ENCODE results near the gene IL9R. TPM values are rescaled to one million over a fixed set of nuclear protein-coding genes. Genes with fewer than 3 reads are reported as not detected.

The IL9R gene
- total and polyA plus RNA-seq, 2 donors (not counting 1 experiment from before 2014, with no cell fraction given): 6.6 to 8.7 TPM

GRCh38 chrX:155995321-155995875 lies 2.1 kb upstream of the IL9R start:
- Histone ChIP-seq H3K79me2 (ENCODE audit: control insufficient read depth, insufficient read depth, low read length) (no peaks in the 10 kb centered on the region), H3K4me1 (ENCODE audit: control insufficient read depth in 2 of 2, insufficient read depth in 2 of 2, low read length in 2 of 2) (no peaks in the 10 kb centered on the region), H2AFZ (ENCODE audit: insufficient read depth, low read depth, low read length, poor library complexity, severe bottlenecking) (no peak overlapping the region), H3K4me2 (replicated peaks; ENCODE audit: low read depth, low read length, poor library complexity, severe bottlenecking) (no peak overlapping the region), H3K9me3 (ENCODE audit: control extremely low read depth in 1 of 3, control insufficient read depth in 2 of 3, insufficient read depth in 1 of 3, low read length in 2 of 3) (no peaks in the 10 kb centered on the region), H3K27ac (ENCODE audit: low read length in 2 of 2) (no peak overlapping the region), H4K20me1 (ENCODE audit: control insufficient read depth, insufficient read depth, low read length, poor library complexity, severe bottlenecking) (no peaks in the 10 kb centered on the region), H3K36me3 (replicated peaks in 1 of 2; ENCODE audit: control extremely low read depth in 1 of 2, control insufficient read depth in 1 of 2, extremely low read depth in 1 of 2, insufficient read depth in 2 of 2, low read length in 1 of 2) (no peaks in the 10 kb centered on the region), H3K9ac (ENCODE audit: low read length) (no peak overlapping the region), H3K27me3 (replicated peaks in 1 of 4; ENCODE audit: control extremely low read depth in 1 of 4, control insufficient read depth in 3 of 4, insufficient read depth in 4 of 4, low read length in 3 of 4) (no peaks in the 10 kb centered on the region), H3K4me3 (ENCODE audit: control extremely low read depth in 1 of 5, extremely low read depth in 1 of 5, insufficient read depth in 1 of 5, low read depth in 2 of 5, low read length in 4 of 5) (no peak overlapping the region)
- intact Hi-C loops (cut with micrococcal nuclease): no loop called here
- Mint-ChIP-seq H3K27ac (no peak overlapping the region), H3K9me3 (ENCODE audit: insufficient read depth) (peaks cover 3% of the 10 kb centered on the region), H3K4me1 (no peaks in the 10 kb centered on the region), H3K27me3 (no peaks in the 10 kb centered on the region), H3K4me3 (no peak overlapping the region)
- CTCF ChIA-PET: no interaction called here
- POLR2A ChIA-PET: no interaction called here
- TF ChIP-seq EZH2 (IDR thresholded peaks at IDR 0.05; ENCODE audit: borderline replicate concordance, insufficient read depth, low read depth, low read length, poor library complexity, severe bottlenecking) (no peak), CTCF (IDR thresholded peaks at IDR 0.05) (no peak)
- ATAC-seq (ENCODE audit: low read depth) (no peak), DNase-seq (no peak)

- Histone ChIP-seq H3K27me3 (replicated peaks in 1 of 4; ENCODE audit: control extremely low read depth in 1 of 4, control insufficient read depth in 3 of 4, insufficient read depth in 4 of 4, low read length in 3 of 4) (no peaks in the 10 kb centered on the region), H3K27ac (ENCODE audit: low read length in 2 of 2) (no peak overlapping the region), H4K20me1 (ENCODE audit: control insufficient read depth, insufficient read depth, low read length, poor library complexity, severe bottlenecking) (no peaks in the 10 kb centered on the region), H3K4me1 (ENCODE audit: control insufficient read depth in 2 of 2, insufficient read depth in 2 of 2, low read length in 2 of 2) (no peaks in the 10 kb centered on the region), H3K36me3 (replicated peaks in 1 of 2; ENCODE audit: control extremely low read depth in 1 of 2, control insufficient read depth in 1 of 2, extremely low read depth in 1 of 2, insufficient read depth in 2 of 2, low read length in 1 of 2) (no peaks in the 10 kb centered on the region), H3K4me2 (replicated peaks; ENCODE audit: low read depth, low read length, poor library complexity, severe bottlenecking) (no peak overlapping the region), H3K9ac (ENCODE audit: low read length) (no peak overlapping the region), H3K9me3 (ENCODE audit: control extremely low read depth in 1 of 3, control insufficient read depth in 2 of 3, insufficient read depth in 1 of 3, low read length in 2 of 3) (no peaks in the 10 kb centered on the region), H3K79me2 (ENCODE audit: control insufficient read depth, insufficient read depth, low read length) (no peaks in the 10 kb centered on the region), H3K4me3 (ENCODE audit: control extremely low read depth in 1 of 5, extremely low read depth in 1 of 5, insufficient read depth in 1 of 5, low read depth in 2 of 5, low read length in 4 of 5) (no peak overlapping the region), H2AFZ (ENCODE audit: insufficient read depth, low read depth, low read length, poor library complexity, severe bottlenecking) (no peak overlapping the region)
- H3K27ac Mint-ChIP-seq: no peak overlapping the region
- DNase-seq: no peak
- WGBS (ENCODE audit: insufficient coverage): 91% methylated on average over 1 of the region's 1 CpG
- no peak overlapping the region for H3K4me3 Mint-ChIP-seq
- ATAC-seq (ENCODE audit: low read depth): no peak
- peaks cover 3% of the 10 kb centered on the region for H3K4me1 Mint-ChIP-seq
- intact Hi-C loops (cut with micrococcal nuclease): no loop called here
- H3K9me3 Mint-ChIP-seq (ENCODE audit: insufficient read depth): no peaks in the 10 kb centered on the region
- H3K27me3 Mint-ChIP-seq: no peaks in the 10 kb centered on the region
- CTCF ChIA-PET: no interaction called here
- TF ChIP-seq CTCF (IDR thresholded peaks at IDR 0.05): no peak
- no peak for TF ChIP-seq EZH2 (IDR thresholded peaks at IDR 0.05; ENCODE audit: borderline replicate concordance, insufficient read depth, low read depth, low read length, poor library complexity, severe bottlenecking)
- POLR2A ChIA-PET: no interaction called here
These were observed 620 bp downstream of the IL9R start for GRCh38 chrX:155998116-155998515.

Data from B cell (primary cell).